HEK293 (cell line): ENCODE data around the gene R3HDM2.
A peak's percentile ranks its signal among the peaks of the same experiment; 100 is the strongest.

Experiments
- CTCF ChIA-PET: fragments of 350-600 bp; formaldehyde crosslinking; extraction: SDS; loops from one replicate; lab custom pipeline; 2021; ENCODE audit warnings: antibody characterized with exemption; lab: Yijun Ruan, JAX
- POLR2A ChIA-PET: fragments of 300-600 bp; formaldehyde crosslinking; extraction: SDS; loops from one replicate; lab custom pipeline; 2020; ENCODE audit warnings: antibody characterized with exemption, inconsistent platforms; lab: Yijun Ruan, JAX
- H3K27ac ChIP-seq: fragments of 200-500 bp; sonication (Bioruptor generic); 2 replicates; pipeline ENCODE4 v1.5.1; 2014; ENCODE audit warnings: low read depth, low read length, control low read depth, inconsistent platforms; ENCODE audit errors: extremely low read depth
- H3K36me3 ChIP-seq, 2 experiments: fragments of 200-500 bp in 1 of 2; sonication (Bioruptor generic) in 1 of 2; 1 replicate in 1 of 2; 2 replicates in 1 of 2; pipeline ENCODE4 v1.5.1; 2014 to 2017; ENCODE audit warnings: inconsistent platforms in 2 of 2, low read length in 2 of 2; ENCODE audit not compliant: control insufficient read depth in 2 of 2, insufficient read depth in 1 of 2
- H3K4me1 ChIP-seq: fragments of 200-500 bp; sonication (Bioruptor generic); 2 replicates; pipeline ENCODE4 v1.5.1; 2014; ENCODE audit warnings: mild to moderate bottlenecking, low read length, inconsistent platforms; ENCODE audit not compliant: control insufficient read depth, insufficient read depth
- H3K4me3 ChIP-seq: 2 replicates; pipeline ENCODE4 v1.5.1; 2011; ENCODE audit warnings: low read depth, mild to moderate bottlenecking, control low read depth, low read length, moderate library complexity
- H3K9me3 ChIP-seq: fragments of 200-500 bp; sonication (Bioruptor generic); 2 replicates; pipeline ENCODE4 v1.5.1; 2014; ENCODE audit warnings: low read depth, low read length, inconsistent platforms; ENCODE audit not compliant: control insufficient read depth, insufficient read depth
- BCL11A ChIP-seq: fragments of 450-650 bp; formaldehyde crosslinking; IDR thresholded peaks from 2 replicates; pipeline ENCODE4 v1.5.1; 2016; ENCODE audit warnings: low read depth, missing biosample characterization, missing genetic modification characterization
- GLIS1 ChIP-seq: fragments of 450-650 bp; formaldehyde crosslinking; IDR thresholded peaks from 2 replicates; pipeline ENCODE4 v1.5.1; 2016; ENCODE audit warnings: missing biosample characterization, missing genetic modification characterization
- IKZF3 ChIP-seq: fragments of 450-650 bp; IDR thresholded peaks from 2 replicates; pipeline ENCODE4 v1.5.0; 2018; ENCODE audit warnings: missing biosample characterization, mild to moderate bottlenecking, missing genetic modification characterization, moderate library complexity
- KLF16 ChIP-seq: fragments of 450-650 bp; formaldehyde crosslinking; IDR thresholded peaks from 2 replicates; pipeline ENCODE4 v1.5.1; 2017; ENCODE audit warnings: missing biosample characterization, missing genetic modification characterization
- KLF7 ChIP-seq: fragments of 450-650 bp; formaldehyde crosslinking; IDR thresholded peaks from 2 replicates; pipeline ENCODE4 v1.5.1; 2016; ENCODE audit warnings: missing biosample characterization, missing genetic modification characterization, borderline replicate concordance
- KLF8 ChIP-seq: fragments of 450-650 bp; formaldehyde crosslinking; IDR thresholded peaks from 2 replicates; pipeline ENCODE4 v1.5.1; 2016; ENCODE audit warnings: missing biosample characterization, missing genetic modification characterization
- ZBTB1 ChIP-seq: fragments of 450-650 bp; formaldehyde crosslinking; IDR thresholded peaks from 2 replicates; pipeline ENCODE4 v1.5.1; 2016; ENCODE audit warnings: missing biosample characterization, missing genetic modification characterization
- ZBTB20 ChIP-seq: fragments of 450-650 bp; formaldehyde crosslinking; IDR thresholded peaks from 2 replicates; pipeline ENCODE4 v1.5.1; 2016; ENCODE audit warnings: missing biosample characterization, missing genetic modification characterization
- ZNF112 ChIP-seq: fragments of 450-650 bp; formaldehyde crosslinking; IDR thresholded peaks from 2 replicates; pipeline ENCODE4 v1.5.0; 2017; ENCODE audit warnings: missing biosample characterization, missing genetic modification characterization
- ZNF114 ChIP-seq: fragments of 450-650 bp; formaldehyde crosslinking; IDR thresholded peaks from 2 replicates; pipeline ENCODE4 v1.5.0; 2017; ENCODE audit warnings: missing biosample characterization, missing genetic modification characterization
- ZNF335 ChIP-seq: fragments of 450-650 bp; formaldehyde crosslinking; conservative IDR thresholded peaks from 2 replicates; pipeline ENCODE4 v1.5.1; 2016; ENCODE audit warnings: missing biosample characterization, missing genetic modification characterization
- ZNF391 ChIP-seq: fragments of 450-650 bp; formaldehyde crosslinking; IDR thresholded peaks from 2 replicates; pipeline ENCODE4 v1.5.1; 2016; ENCODE audit warnings: low read depth, missing biosample characterization, missing genetic modification characterization, borderline replicate concordance
- ZNF394 ChIP-seq: fragments of 450-650 bp; formaldehyde crosslinking; IDR thresholded peaks from 2 replicates; pipeline ENCODE4 v1.5.1; 2016; ENCODE audit warnings: missing biosample characterization, missing genetic modification characterization, mild to moderate bottlenecking, moderate library complexity, borderline replicate concordance
- ZNF629 ChIP-seq: fragments of 450-650 bp; formaldehyde crosslinking; IDR thresholded peaks from 2 replicates; pipeline ENCODE4 v1.5.1; 2017; ENCODE audit warnings: missing biosample characterization, missing genetic modification characterization
- ZNF654 ChIP-seq: fragments of 450-650 bp; formaldehyde crosslinking; IDR thresholded peaks from 2 replicates; pipeline ENCODE4 v1.5.1; 2016; ENCODE audit warnings: low read depth, missing biosample characterization, missing genetic modification characterization
- ZXDB ChIP-seq: fragments of 450-650 bp; formaldehyde crosslinking; IDR thresholded peaks from 2 replicates; pipeline ENCODE4 v1.5.1; 2016; ENCODE audit warnings: missing biosample characterization, missing genetic modification characterization
- TF ChIP-seq, protein P1 (sequence below): fragments of 450-650 bp; formaldehyde crosslinking; IDR thresholded peaks from 2 replicates; pipeline ENCODE4 v1.5.1; 2017; ENCODE audit warnings: missing biosample characterization, missing genetic modification characterization
- TF ChIP-seq, protein P2 (sequence below): fragments of 450-650 bp; formaldehyde crosslinking; IDR thresholded peaks from 2 replicates; pipeline ENCODE4 v1.5.1; 2016; ENCODE audit warnings: missing biosample characterization, missing genetic modification characterization
- TF ChIP-seq, protein P3 (sequence below): fragments of 450-650 bp; formaldehyde crosslinking; IDR thresholded peaks from 2 replicates; pipeline ENCODE4 v1.5.1; 2016; ENCODE audit warnings: missing biosample characterization, missing genetic modification characterization
- TF ChIP-seq, protein P4 (sequence below): fragments of 450-650 bp; IDR thresholded peaks from 2 replicates; pipeline ENCODE4 v1.5.1; 2018; ENCODE audit warnings: missing biosample characterization, missing genetic modification characterization

R3HDM2 gene

GRCh38 chr12:57459055-57459749 is 28.4 kb upstream of the R3HDM2 start (continued):
- no peak for TF ChIP-seq ZNF114 (tag by site-specific recombination)
- TF ChIP-seq ZNF654 (tag by site-specific recombination) = peak; percentile 91
- TF ChIP-seq BCL11A = 0 out of 2 replicates have a peak, but pooled peaks have one; percentile 59
- no peak for TF ChIP-seq ZNF112 (tag by site-specific recombination)
- peak; percentile 89 for TF ChIP-seq ZNF629 (tag by site-specific recombination)
- 0 out of 2 replicates have a peak, but pooled peaks have one; percentile 14 for TF ChIP-seq ZBTB1 (tag by site-specific recombination)
- 0 out of 2 replicates have a peak, but pooled peaks have one; percentile 56 for TF ChIP-seq ZNF391
- TF ChIP-seq, protein P1, sequence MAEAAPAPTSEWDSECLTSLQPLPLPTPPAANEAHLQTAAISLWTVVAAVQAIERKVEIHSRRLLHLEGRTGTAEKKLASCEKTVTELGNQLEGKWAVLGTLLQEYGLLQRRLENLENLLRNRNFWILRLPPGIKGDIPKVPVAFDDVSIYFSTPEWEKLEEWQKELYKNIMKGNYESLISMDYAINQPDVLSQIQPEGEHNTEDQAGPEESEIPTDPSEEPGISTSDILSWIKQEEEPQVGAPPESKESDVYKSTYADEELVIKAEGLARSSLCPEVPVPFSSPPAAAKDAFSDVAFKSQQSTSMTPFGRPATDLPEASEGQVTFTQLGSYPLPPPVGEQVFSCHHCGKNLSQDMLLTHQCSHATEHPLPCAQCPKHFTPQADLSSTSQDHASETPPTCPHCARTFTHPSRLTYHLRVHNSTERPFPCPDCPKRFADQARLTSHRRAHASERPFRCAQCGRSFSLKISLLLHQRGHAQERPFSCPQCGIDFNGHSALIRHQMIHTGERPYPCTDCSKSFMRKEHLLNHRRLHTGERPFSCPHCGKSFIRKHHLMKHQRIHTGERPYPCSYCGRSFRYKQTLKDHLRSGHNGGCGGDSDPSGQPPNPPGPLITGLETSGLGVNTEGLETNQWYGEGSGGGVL (tag by site-specific recombination) = peak; percentile 4
- peak; percentile 47; the same call in 1 of the 2 replicates for TF ChIP-seq ZXDB (tag by site-specific recombination)
- TF ChIP-seq KLF7 = peak; percentile 52
- peak; percentile 69 for TF ChIP-seq ZNF335 (tag by site-specific recombination)
- TF ChIP-seq, protein P2, sequence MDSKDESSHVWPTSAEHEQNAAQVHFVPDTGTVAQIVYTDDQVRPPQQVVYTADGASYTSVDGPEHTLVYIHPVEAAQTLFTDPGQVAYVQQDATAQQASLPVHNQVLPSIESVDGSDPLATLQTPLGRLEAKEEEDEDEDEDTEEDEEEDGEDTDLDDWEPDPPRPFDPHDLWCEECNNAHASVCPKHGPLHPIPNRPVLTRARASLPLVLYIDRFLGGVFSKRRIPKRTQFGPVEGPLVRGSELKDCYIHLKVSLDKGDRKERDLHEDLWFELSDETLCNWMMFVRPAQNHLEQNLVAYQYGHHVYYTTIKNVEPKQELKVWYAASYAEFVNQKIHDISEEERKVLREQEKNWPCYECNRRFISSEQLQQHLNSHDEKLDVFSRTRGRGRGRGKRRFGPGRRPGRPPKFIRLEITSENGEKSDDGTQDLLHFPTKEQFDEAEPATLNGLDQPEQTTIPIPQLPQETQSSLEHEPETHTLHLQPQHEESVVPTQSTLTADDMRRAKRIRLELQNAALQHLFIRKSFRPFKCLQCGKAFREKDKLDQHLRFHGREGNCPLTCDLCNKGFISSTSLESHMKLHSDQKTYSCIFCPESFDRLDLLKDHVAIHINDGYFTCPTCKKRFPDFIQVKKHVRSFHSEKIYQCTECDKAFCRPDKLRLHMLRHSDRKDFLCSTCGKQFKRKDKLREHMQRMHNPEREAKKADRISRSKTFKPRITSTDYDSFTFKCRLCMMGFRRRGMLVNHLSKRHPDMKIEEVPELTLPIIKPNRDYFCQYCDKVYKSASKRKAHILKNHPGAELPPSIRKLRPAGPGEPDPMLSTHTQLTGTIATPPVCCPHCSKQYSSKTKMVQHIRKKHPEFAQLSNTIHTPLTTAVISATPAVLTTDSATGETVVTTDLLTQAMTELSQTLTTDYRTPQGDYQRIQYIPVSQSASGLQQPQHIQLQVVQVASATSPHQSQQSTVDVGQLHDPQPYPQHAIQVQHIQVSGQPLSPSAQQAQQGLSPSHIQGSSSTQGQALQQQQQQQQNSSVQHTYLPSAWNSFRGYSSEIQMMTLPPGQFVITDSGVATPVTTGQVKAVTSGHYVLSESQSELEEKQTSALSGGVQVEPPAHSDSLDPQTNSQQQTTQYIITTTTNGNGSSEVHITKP (tag by site-specific recombination) = peak; percentile 92
- peak; percentile 75; the same call in 1 of the 2 replicates for TF ChIP-seq ZBTB20 (tag by site-specific recombination)
- TF ChIP-seq IKZF3 (tag by site-specific recombination) = peak; percentile 46
- TF ChIP-seq, protein P3, sequence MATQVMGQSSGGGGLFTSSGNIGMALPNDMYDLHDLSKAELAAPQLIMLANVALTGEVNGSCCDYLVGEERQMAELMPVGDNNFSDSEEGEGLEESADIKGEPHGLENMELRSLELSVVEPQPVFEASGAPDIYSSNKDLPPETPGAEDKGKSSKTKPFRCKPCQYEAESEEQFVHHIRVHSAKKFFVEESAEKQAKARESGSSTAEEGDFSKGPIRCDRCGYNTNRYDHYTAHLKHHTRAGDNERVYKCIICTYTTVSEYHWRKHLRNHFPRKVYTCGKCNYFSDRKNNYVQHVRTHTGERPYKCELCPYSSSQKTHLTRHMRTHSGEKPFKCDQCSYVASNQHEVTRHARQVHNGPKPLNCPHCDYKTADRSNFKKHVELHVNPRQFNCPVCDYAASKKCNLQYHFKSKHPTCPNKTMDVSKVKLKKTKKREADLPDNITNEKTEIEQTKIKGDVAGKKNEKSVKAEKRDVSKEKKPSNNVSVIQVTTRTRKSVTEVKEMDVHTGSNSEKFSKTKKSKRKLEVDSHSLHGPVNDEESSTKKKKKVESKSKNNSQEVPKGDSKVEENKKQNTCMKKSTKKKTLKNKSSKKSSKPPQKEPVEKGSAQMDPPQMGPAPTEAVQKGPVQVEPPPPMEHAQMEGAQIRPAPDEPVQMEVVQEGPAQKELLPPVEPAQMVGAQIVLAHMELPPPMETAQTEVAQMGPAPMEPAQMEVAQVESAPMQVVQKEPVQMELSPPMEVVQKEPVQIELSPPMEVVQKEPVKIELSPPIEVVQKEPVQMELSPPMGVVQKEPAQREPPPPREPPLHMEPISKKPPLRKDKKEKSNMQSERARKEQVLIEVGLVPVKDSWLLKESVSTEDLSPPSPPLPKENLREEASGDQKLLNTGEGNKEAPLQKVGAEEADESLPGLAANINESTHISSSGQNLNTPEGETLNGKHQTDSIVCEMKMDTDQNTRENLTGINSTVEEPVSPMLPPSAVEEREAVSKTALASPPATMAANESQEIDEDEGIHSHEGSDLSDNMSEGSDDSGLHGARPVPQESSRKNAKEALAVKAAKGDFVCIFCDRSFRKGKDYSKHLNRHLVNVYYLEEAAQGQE = 0 out of 2 replicates have a peak, but pooled peaks have one; percentile 36

GRCh38 chr12:57458665-57459054 is 27.8 kb upstream of the R3HDM2 start:
- peak overlapping the region; percentile 34; the same call in 1 of the 2 replicates for H3K27ac ChIP-seq
- no peak overlapping the region for H3K4me3 ChIP-seq
- peak; percentile 3; the same call in 1 of the 2 replicates for TF ChIP-seq KLF16 (tag by site-specific recombination)
- TF ChIP-seq, protein P4, sequence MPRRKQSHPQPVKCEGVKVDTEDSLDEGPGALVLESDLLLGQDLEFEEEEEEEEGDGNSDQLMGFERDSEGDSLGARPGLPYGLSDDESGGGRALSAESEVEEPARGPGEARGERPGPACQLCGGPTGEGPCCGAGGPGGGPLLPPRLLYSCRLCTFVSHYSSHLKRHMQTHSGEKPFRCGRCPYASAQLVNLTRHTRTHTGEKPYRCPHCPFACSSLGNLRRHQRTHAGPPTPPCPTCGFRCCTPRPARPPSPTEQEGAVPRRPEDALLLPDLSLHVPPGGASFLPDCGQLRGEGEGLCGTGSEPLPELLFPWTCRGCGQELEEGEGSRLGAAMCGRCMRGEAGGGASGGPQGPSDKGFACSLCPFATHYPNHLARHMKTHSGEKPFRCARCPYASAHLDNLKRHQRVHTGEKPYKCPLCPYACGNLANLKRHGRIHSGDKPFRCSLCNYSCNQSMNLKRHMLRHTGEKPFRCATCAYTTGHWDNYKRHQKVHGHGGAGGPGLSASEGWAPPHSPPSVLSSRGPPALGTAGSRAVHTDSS (tag by site-specific recombination) = peak; percentile 32; the same call in 1 of the 2 replicates
- no peak for TF ChIP-seq KLF8 (tag by site-specific recombination)
- TF ChIP-seq, protein P1 (tag by site-specific recombination) = no peak
- TF ChIP-seq ZNF394 (tag by site-specific recombination) = no peak
- TF ChIP-seq GLIS1 (tag by site-specific recombination) = peak; percentile 60
- no peak for TF ChIP-seq ZNF114 (tag by site-specific recombination)
- 0 out of 2 replicates have a peak, but pooled peaks have one; percentile 83 for TF ChIP-seq ZNF335 (tag by site-specific recombination)
- ChIA-PET POLR2A (interaction anchor here (0.5 to 4.0 kb wide), 7 partner anchors 26 to 784 kb away, joined by 3 to 13 read pairs (median 4); partner anchors contain the start of genes CDK4, DDIT3 and SHMT2), CTCF (interaction anchor here (0.6 to 3.9 kb wide), 56 partner anchors 8 to 711 kb away, joined by 3 to 25 read pairs (median 4); partner anchors contain the start of genes DDIT3, INHBC, MARS1 and TSPAN31)
- H3K4me1 ChIP-seq = peaks cover 12% of the 10 kb centered on the region
- H3K36me3 ChIP-seq = no peaks in the 10 kb centered on the region
- no peaks in the 10 kb centered on the region for H3K9me3 ChIP-seq
